GM10266 (cell line): ENCODE measurements around the gene TNIK.
A peak's percentile ranks its signal among the peaks of the same experiment; 100 is the strongest.

Source experiments
- DNase-seq: peaks from one replicate; pipeline ENCODE4 v3.0.0; 2012; ENCODE audit errors: extremely low spot score
- TF ChIP-seq, protein P1 (sequence below): IDR thresholded peaks from 2 replicates; pipeline ENCODE4 v1.5.1; 2012; ENCODE audit warnings: mild to moderate bottlenecking, low read depth; ENCODE audit not compliant: control insufficient read depth, insufficient read depth; ENCODE audit errors: missing control alignments

TNIK gene

GRCh38 chr3:171054231-171054630, 406.0 kb downstream of the TNIK start:
- TF ChIP-seq, protein P1, sequence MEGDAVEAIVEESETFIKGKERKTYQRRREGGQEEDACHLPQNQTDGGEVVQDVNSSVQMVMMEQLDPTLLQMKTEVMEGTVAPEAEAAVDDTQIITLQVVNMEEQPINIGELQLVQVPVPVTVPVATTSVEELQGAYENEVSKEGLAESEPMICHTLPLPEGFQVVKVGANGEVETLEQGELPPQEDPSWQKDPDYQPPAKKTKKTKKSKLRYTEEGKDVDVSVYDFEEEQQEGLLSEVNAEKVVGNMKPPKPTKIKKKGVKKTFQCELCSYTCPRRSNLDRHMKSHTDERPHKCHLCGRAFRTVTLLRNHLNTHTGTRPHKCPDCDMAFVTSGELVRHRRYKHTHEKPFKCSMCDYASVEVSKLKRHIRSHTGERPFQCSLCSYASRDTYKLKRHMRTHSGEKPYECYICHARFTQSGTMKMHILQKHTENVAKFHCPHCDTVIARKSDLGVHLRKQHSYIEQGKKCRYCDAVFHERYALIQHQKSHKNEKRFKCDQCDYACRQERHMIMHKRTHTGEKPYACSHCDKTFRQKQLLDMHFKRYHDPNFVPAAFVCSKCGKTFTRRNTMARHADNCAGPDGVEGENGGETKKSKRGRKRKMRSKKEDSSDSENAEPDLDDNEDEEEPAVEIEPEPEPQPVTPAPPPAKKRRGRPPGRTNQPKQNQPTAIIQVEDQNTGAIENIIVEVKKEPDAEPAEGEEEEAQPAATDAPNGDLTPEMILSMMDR, result no peak

DNA sequence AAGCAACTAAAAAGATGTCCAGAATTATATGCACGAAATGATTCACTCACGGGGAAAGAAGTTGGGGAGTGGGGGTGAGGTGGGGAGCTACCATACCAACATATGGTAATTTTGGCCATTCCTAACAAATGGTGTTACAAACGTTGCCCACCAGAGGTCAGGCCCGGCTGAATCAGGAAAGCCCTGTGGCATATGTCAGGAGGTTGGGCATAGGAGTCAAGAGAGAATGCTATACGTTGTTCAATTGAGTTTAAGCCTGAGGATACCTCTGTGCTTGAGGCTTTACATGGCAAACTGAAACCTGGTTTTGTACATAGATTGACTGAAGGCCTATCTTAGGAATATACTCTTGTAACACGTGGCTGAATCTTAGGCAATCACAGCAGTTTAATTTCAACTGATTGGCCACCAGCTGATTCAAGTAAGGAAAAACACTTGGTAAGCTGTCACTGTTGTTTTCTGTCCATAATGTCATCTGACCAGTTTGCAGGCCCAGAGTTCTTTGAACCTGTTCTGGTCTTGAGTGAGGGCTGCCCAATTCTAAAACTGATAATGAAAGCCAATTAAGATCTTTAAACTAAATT, 410.3 kb downstream of the TNIK start:
- TF ChIP-seq, protein P1, result peak; percentile 77
- peak; percentile 69 for DNase-seq

More at GRCh38 chr3:171054231-171054630, 406.0 kb downstream of the TNIK start:
- no peak for DNase-seq

- TF ChIP-seq, protein P1, result no peak
- DNase-seq, result no peak
These were observed 413.4 kb downstream of the TNIK start for GRCh38 chr3:171046760-171047159.

DNA sequence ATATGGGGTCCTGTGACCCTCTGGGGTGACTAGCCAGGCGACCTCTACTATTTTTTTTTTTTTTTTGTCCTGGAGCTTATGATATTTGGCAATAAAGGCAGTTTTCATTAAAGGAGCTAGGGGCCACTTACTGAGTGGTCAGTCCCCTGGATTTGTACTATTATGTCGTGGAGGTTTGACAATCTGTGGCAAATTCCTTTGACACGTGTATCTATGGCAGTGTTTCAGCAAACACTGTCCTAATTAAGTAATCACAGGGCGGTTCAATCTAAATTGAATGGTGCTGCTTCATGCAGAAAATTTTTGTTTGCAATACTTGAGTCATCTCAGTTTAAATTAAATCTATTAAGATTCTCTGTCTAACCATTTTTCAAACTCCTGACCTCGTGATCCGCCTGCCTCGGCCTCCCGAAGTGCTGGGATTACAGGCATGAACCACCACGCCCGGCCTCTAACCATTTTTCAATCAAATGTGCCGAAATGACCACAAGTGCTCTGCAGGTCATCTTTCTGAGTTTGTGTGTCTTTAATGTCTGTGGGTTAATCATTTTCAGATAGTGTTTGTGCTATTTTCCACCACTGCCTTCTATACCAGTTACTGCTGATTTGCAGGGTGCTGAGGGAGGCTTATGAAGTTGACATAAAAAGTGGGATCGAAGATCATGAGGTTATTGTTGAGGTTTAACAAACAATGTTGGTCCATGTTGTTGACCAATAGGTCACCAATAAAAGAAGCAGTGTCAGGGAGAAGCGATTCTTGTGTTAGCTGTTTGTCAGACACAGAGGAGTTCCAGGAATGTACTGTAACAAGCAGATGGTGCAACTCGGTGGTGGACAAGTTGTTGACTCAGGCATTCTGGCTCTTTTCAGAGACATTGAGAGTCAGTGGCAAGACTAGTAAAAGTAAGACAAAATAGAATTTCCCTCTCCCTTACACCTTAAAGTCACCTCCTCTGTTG, 415.1 kb downstream of the TNIK start:
- TF ChIP-seq, protein P1, result no peak
- no peak for DNase-seq

GRCh38 chr3:171044384-171044783, 415.8 kb downstream of the TNIK start:
- TF ChIP-seq, protein P1, result no peak
- DNase-seq, result no peak

- DNase-seq, result no peak
- TF ChIP-seq, protein P1, result no peak
These were observed 420.5 kb downstream of the TNIK start for GRCh38 chr3:171039674-171040073.

DNA sequence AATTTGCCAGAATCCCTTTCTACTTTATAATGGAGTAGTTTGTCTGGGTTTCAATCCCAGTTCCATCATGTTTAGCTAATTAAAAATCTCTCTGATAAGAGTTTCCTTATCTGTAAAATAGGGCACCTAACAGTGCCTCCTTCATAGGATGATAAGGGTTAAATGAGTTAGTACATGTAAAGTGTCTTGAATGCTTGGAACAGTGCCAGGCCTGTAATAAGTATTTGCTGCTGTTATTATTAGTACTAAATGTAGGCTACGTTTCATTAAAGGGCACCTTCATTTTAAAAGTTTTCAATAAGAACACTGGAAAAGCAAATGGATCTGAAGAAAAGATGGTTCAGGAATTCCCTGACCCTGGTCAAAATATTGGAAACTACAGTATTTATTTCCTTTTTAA, 421.9 kb downstream of the TNIK start:
- no peak for DNase-seq

More for the DNA sequence above, 421.9 kb downstream of the TNIK start:
- TF ChIP-seq, protein P1, result no peak
